ENCODE results near the gene SLC66A3.

DNA sequence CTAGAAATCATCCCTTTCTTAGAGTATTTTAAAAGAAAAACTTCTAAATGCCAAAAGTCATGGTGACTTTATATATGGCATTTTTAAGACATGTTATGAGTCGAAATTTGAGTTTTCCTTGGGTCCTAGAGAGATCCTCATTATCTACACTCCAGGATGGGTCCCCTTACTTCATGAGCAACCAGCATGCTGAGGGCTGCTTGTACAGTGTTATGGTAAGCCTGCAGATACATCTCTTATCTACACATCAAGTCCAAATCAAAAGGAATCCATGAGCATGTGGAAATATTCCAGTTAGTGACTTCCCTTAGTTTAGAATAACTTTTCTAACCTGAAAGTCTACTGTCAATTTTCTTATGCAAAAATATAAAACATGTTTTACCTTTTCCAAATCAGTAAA is 58.7 kb downstream of the SLC66A3 start:
- TF ChIP-seq, protein P1, sequence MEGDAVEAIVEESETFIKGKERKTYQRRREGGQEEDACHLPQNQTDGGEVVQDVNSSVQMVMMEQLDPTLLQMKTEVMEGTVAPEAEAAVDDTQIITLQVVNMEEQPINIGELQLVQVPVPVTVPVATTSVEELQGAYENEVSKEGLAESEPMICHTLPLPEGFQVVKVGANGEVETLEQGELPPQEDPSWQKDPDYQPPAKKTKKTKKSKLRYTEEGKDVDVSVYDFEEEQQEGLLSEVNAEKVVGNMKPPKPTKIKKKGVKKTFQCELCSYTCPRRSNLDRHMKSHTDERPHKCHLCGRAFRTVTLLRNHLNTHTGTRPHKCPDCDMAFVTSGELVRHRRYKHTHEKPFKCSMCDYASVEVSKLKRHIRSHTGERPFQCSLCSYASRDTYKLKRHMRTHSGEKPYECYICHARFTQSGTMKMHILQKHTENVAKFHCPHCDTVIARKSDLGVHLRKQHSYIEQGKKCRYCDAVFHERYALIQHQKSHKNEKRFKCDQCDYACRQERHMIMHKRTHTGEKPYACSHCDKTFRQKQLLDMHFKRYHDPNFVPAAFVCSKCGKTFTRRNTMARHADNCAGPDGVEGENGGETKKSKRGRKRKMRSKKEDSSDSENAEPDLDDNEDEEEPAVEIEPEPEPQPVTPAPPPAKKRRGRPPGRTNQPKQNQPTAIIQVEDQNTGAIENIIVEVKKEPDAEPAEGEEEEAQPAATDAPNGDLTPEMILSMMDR (conservative IDR thresholded peaks at IDR 0.05; ENCODE audit: low read depth, low read length): no peak
- no peak for TF ChIP-seq EZH2phosphoT487 (IDR thresholded peaks at IDR 0.05; ENCODE audit: borderline replicate concordance, low read length)
